ENCODE data around the gene LCMT1.
A peak's percentile ranks its signal among the peaks of the same experiment; 100 is the strongest.
"Not testable (repeated sequence)": the region's sequence is repeated elsewhere in the genome, so short reads cannot be mapped to it uniquely, and the experiment has no call there.

The LCMT1 gene

DNA sequence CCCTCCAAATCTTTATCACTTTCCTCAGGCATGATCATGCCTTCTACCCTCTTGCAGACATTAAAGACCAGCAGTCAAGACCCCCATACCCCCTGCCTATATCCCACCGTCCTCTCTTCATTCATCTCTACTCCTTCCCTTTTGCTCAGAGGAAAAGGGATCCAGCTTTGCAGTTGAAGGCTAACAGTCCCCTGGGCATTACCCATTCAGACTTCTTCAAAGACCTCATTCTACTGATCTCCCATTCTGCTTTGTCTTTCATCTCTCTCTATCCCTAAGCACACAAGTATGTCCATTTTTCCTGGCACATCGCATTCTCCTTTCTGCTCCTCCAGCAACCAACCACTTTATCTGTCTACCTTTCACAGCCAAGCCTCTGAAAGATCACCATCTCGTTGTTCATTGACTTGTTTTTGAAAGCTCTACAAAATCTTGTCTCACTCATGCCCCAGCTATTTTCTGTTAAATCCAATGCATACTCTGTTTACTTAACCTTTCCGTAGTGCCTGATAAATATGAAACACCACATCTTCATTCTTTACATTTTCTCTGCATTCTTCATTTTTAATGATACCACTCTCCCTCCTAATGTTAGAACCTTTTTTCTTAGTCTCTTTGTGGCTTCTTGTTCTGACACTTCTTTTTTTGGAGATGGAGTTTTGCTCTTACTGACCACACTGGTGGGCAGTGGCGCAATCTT is 14.1 kb upstream of the LCMT1 start:
- DNase-seq: no peak

DNA sequence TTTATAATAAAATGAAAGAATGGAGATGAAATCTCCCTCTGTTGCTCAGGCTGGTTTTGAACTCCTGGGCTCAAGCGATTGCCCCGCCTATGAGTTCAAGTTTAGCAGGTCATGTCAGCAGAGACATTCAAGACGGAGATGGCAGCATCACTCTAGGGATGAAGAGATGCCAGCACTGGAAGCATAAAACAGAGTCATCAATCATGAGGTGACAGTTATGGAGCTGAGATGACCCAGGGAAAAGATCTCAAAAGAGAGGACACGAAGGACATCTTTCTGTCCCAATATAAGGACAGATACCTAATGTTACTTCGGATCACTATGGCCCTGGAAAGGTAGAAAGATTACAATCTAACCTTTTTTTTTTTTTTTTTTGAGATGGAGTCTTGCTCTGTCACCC is 11.0 kb upstream of the LCMT1 start:
- no peak for DNase-seq

DNA sequence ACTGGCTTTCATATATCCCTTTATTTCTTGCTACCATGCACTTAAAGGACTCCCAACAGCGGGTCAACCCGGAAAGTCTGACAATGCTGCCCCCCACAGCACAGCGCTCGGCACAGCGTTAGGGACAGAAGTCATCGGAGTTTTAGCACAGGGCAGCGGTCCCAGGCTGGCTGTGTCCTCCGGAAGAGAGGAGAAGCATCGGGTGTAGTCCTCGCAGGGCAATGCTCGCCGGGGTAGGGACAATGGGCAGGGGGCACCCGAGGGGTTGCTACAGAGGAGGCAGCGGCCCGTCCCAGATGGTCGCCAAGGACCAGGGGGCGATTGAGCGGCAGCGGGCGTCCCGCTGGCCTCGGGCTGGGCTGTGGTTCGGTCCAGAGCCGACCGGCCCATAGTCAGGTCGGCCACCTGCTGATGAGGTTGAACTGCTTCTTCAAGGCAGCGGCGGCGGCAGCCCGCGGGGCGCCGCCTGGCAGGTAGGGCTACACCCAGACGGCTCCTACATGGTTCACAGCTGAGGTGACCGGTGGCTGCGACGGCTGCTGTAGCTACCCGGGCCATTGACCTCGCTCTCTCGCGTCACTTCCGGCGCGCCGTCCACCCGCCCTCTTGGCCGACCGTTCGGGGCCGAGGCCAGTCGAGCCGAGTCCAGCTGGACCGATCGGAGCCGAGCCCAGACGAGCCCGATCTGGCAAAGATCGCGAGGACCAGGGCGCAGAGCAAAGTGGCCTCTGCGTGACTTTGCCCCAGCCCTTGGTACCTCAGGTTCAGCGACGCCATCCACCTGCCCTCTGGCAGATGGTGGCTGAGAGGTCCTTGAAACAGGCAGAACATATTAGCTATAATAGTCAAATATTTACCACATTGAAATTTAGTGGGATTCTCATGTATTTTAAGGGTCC is 4.7 kb upstream of the LCMT1 start:
- DNase-seq: peak; percentile 92

DNA sequence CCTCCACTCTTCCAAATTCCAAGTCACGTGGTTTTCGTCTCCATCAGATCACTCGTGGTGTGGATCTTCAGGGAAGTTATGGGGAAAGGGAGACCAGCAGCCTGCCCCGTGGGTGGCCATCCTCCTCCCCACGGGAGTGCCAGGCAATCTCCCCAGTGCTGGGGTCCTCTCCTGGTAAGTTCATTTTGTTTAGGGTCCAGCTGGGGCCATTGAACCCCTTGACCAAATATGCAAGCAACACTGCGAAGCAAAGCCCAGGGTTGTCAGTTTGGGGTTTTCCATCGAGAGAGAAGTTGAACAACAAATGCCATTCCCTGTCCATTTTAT is 4.1 kb upstream of the LCMT1 start:
- DNase-seq: no peak

DNA sequence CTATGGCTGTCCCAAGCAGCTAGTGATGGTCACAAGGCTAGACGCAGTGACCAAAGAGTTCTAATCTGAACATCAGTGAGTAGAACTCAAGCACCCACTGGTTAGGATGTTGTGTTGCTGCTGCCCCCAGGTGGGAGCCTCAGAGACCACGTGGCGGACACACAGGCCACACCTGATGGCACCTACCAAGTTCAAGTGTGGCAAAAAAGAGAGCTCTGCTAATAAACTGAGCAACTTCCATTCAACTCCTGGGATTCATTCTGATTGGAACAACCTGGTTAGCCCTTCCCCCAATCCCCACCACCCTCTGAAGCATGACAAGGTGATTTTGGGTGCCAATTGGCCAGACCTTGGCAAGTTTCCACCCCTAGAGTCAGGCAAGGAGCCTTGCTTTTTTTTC is 3.5 kb upstream of the LCMT1 start:
- peak; percentile 69 for DNase-seq

DNA sequence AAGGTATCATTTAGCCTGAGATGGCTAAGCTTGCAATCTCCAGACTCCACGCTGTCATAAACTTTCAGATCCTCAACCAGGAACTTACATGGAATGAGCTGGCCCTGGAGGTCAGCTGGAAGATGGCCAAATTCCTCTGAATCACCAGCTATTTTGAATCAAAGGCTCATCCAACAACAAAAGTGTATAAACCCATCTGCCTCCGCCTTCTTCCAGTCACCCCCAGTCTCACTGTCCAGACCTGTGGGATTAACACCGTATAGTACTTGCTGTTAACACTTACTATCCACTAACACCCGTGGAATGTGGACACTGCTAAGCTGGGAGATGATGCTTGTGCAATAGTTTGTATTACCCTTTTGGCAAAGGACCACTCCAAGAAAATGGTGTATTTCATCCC is 1.9 kb upstream of the LCMT1 start:
- peak; percentile 41 for DNase-seq

DNA sequence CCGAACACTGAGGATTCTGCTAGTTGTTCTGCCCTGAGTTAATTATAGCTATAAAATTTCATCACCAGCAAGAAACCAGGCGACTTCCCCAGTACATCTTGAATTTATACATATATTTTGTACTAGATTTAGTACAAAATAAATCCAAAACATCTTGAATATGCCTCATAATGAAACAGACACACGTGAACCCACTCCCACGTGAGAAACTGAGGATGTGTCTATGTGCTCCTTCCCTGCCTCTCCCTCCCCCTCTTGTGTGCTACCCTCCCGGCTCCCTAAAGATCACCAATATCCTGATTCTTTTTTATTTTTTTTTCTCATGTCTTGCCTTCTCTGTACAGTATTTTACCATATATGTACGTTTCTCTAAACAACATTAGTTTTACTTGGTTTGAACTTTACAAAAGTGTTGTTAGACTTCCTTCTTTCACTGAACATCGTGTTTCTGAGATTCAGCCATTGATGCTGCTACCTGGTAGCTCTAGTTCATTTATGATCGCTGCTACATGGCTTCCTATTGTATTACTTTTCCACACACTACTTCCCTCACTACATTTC is 1.1 kb upstream of the LCMT1 start:
- DNase-seq: peak; percentile 55

DNA sequence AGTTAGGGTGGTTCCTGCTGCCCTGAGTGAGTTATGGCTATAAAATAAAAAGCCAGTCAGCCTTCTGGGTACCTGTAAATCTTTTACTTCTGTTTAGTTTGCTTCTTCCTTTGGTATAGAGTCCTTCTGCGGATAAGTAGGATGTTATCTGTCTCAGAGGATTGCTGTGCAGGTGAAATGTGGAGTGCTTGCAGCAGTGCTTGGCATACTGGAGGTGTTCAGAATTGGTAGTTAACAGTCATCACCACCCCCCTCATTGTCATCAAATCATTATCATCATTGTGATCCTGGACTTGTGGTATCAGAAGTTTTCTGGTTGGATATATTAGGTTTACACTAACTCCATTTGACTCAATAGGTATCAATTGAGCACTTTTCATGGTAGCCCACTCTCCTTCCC is 2.6 kb downstream of the LCMT1 start:
- DNase-seq: no peak

DNA sequence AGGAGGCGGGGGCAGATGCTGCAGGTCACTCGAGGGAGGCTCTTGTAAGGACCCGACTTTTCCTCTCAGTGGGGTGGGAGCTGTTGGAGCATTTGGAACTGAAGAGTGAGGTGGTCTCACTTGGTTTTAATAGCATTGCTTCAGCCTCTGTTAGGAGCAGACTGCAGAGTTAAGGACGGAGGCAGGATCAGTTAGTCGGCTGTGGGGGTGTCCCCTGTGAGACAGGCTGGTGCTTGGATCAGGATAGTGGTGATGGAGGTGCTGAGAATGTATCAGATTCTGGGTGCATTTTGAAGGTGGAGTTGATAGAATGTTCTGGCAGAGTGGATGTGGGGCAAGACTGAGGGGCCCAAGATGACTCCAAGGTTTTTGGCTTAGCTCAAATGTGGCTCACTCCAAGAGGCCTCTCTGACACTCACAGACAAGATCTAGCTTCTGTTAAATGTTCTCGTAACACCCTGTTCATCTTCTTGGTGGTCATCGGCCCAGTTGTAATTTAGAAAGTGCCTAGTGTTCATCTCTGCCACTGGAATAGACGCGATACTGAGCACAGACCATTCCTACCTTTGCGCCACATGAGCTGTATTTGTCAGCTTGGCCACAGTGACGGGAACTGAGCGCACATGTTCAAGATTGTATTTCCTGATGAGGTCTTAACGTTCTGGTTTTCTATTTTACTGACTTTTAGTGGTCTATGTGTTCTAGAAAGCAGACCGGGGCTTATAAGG is 7.5 kb downstream of the LCMT1 start:
- DNase-seq: no peak

DNA sequence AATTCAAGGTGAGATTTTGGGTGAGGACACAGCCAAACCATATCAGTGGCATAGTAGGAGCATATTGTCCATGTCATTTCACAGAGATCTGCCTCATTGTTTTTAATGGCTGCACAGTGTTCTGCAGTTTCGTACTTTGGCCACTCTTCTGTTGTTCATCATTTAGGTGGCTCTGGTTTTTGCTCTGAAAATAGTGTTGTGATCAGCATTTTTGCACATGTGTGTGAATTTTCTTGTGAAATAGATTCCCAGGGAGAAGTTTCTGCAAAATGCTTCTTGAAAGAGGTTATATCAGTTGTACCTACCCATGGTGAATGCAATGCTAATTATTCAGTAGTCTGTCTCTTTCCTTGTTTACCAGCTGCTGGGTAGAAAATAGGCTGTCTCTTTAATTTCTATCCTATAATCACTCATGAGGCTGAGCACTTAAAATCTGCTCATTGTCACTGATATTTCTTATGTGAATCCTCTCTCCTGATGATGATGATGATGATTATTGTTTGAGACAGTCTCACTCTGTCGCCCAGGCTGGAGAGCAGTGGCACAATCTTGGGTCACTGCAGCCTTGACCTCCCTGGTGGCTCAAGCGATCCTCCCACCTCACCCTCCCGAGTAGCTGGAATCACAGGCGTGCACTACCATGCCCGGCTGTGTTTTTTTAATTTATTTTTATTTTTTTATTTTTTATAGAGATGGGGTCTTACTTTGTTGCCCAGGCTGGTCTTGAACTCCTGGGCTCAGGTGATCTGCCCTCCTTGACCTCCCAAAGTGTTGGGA is 10.5 kb downstream of the LCMT1 start:
- DNase-seq: no peak

DNA sequence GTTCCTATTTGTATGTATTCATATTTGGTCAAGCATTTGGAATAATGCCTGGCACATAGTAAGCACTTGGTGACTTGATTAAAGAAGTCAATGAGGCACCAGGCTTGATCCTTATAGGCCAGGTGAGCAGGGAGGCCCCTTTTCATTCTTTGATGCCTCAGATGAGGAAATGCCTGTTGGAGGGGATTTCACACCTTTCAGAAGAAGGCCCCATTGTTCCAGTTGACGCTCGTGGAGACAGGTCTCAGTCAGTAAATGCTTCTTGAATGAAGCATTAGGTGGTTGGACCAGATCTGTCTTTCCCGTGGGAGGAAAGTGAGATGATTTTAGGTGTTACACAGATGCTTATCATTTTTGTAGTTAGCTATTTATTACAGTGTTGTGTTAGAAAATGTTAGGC is 13.0 kb downstream of the LCMT1 start:
- no peak for DNase-seq

DNA sequence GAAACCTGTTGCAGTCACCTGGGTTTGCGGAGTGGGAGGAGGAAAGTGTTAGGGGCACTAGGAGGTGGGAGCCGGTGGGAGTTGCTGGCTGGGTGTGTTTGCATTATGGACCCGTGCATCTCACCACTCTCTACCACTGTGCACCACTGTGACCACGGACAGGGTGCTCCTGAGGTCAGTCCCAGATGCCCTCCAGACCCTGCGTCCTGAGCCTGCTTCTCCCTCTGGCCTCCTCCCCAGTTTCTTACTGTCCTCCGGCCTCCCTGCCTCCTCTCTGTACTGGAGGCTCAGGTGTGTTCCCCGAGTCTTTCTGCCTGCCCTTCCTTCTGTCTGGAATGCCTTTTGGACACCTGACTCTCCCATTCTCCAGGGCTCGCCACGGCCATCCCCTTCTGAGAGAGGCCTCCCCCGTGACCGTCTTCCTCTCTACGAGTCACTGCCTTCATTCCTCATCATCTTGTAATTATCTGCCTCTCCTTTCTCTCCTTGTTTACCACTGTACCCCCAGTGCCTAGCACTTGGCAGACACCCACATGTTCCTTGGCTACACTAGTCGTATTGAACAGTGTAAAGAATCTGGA is 14.6 kb downstream of the LCMT1 start:
- not testable (repeated sequence) for DNase-seq

DNA sequence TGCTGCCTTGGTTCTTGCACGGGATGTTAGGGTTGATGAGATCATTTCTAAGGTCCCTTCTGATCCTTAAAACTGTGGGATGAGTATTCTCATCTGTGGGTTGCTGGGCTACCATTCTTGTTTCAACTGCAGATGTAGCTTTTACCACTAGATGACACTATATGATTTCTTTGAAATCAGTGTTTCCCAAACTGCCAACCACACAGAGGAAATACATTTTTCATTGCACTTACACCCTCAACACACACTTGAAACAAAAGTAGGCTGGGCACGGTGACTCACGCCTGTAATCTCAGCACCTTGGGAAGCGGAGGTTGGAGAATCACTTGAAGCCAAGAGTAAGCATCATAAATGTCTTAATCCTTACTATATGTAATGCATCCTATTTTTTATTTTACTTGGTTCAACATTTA is 15.3 kb downstream of the LCMT1 start:
- peak; percentile 68 for DNase-seq

DNA sequence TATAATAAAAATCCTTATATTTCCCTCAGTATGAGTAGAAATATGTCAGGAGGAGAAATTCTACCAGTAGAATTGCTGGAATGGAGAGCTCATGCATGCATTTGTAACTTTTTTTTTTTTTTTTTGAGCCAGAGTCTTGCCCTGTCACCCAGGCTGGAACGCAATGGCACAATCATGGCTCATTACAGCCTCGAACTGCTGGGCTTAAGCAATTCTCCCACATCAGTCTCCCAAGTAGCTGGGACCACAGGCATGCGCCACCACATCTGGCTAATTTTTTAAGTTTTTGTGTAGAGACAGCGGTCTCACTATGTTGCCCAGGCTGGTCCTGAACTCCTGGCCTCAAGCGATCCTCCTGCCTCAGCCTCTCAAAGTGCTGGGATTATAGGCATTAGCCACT is 21.2 kb downstream of the LCMT1 start:
- not testable (repeated sequence) for DNase-seq

DNA sequence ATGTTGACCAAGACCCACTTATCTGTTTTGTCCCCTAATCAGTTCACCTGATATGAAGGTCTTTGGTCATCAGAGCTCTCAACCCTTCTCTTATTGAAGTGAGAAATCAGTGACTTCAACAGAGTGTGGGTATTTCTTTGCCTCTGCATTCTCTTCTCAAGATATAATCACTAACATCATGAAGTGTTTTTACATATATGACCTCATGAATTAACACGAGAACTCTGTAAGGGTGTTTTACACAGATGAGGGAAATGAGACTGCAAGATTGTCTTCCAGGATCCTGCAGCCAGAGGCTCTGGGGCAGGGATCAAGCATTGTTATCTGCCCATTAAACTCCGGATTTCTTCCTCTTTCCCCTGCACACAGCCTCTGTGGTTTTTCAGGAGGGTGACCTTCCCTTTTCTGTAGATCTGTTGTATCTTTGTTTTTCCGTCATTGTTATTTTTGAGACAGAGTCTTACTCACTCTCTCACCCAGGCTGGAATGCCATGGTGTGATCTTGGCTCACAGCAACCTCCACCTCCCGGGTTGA is 22.7 kb downstream of the LCMT1 start:
- peak; percentile 34 for DNase-seq

DNA sequence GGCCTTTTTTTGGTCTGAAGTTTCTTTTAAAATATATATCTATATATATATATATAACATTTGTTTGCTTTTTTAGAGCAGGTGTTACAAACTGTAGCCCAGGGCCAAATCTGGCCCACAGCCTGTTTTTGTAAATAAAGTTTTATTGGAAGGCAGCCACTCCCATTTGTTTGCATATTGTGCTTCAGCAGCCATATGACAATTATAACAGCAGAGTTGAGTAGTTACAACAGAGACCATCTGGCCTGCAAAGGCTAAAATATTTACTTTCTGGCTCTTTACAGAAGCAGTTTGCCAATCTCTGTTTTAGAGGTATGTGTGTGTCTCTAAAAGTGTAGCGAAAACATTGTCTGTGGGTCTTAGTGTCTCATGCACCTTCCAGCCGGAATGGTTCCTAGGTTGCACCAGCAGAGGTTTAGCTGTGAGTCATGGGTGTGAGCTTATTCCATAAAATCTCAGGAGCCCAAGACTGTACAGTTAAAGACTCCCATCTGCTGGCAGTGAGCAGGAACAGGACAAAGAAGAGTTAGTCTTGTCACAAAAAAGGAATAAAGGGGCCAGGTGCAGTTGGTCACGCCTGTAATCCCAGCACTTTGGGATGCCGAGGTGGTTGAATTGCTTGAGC is 23.8 kb downstream of the LCMT1 start:
- no peak for DNase-seq

DNA sequence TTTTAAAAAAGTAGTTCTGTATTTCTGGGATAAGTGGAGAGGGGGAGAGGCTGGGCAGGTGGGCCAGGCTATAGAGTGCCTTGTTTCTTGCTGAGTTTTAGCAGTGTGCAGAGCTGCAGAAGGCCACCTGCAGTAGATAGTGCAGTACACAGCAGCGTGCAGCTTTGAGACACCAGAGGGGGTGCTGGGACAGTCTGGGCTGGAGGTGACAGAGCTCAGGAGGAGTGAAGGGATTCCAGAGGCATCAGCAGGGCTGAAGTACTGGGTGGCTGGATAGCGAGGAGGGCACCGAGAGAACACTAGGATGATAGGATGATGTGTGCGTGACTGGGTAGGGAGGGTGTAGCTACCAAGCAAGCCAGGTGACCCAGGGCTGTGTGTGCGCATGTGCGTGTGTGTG is 26.6 kb downstream of the LCMT1 start:
- DNase-seq: no peak

DNA sequence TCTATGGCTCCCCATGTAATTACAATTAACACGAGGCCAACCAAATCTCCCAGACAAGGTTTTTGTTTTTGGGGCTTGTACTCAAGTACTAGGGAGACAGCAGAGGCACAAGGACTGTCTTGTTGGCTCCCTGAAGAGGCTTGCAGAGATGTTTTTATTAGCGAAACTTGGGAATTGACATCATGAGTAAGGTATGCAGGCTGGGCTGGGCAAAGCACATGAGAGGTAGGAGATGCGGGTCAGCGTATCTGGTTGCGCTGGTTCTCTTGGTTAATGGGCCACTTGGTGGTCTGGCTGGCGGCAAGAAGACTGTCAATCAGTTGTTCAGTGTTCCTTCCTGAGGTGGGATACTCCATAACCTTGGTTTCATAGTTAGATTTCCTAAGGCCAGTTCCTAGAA is 28.9 kb downstream of the LCMT1 start:
- DNase-seq: no peak

DNA sequence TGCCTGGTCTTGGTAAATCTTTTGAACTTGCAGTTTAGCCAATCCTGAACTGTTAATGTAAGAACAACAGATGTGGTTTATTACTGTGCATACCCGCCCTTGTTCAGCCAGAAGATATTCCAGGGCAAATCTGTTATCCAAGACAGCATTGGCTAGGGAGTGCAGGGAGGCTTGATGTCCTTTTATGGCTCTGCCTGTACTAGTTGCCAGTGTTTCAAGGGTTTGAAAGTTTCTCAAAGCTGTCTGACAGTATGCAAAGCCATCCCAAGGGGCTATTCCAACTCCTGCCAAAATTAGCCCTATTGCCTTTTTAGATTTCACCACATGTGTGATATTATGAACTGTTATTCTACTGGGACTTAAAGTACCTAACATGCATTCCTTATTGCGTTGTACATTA is 30.1 kb downstream of the LCMT1 start:
- DNase-seq: no peak

DNA sequence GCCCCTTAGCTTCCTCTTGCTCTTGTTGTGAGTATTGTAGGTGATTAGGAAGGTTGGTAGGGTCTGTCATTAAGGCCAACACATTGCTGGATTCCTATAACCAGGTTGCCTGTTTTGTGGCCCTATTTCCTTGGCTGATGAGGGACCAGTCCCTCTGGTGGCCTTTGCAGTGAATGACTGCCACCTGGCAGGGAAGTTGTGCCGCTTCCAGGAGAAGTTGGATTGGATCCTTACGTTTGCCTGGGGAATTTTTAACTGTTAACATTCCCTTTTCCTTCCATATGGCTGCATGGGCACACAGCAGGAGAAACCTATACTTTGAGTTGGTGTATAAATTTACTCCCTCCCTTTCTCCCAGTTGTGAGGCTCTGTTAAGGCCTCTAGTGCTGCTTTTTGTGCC is 32.4 kb downstream of the LCMT1 start:
- DNase-seq: peak; percentile 20

DNA sequence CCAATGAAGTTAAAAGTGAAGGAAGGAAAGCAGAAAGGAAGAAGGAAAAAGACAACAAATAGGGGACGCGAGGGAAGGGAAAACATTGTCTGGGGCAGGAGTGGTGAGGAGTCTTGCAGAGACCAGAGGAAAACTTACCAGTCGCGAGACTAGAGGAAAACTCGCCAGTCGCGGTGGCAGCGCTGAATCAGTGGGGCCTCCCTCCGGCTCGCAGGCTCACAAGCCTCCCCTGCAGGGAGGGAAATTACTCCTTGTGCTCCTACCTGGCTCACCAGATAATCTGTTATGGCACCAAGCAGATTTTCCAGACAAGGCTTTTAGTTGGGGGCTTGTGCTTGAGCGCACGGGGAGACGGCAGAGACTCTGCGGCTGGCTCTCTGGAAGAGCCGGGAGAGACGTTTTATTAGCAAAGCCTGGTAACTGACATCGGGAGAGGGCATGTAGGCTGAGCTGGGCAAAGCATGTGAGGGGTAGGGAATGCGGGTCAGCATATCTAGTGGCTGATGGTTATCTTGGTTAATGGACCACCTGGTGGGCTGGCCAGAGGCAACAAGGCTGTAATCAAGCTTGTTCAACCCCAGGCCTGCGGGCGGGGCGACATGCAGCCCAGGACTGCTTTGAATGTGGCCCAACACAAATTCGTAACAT is 37.1 kb downstream of the LCMT1 start:
- no peak for DNase-seq
